ENCODE results near the gene ARID2.

Gene ARID2, protein sequence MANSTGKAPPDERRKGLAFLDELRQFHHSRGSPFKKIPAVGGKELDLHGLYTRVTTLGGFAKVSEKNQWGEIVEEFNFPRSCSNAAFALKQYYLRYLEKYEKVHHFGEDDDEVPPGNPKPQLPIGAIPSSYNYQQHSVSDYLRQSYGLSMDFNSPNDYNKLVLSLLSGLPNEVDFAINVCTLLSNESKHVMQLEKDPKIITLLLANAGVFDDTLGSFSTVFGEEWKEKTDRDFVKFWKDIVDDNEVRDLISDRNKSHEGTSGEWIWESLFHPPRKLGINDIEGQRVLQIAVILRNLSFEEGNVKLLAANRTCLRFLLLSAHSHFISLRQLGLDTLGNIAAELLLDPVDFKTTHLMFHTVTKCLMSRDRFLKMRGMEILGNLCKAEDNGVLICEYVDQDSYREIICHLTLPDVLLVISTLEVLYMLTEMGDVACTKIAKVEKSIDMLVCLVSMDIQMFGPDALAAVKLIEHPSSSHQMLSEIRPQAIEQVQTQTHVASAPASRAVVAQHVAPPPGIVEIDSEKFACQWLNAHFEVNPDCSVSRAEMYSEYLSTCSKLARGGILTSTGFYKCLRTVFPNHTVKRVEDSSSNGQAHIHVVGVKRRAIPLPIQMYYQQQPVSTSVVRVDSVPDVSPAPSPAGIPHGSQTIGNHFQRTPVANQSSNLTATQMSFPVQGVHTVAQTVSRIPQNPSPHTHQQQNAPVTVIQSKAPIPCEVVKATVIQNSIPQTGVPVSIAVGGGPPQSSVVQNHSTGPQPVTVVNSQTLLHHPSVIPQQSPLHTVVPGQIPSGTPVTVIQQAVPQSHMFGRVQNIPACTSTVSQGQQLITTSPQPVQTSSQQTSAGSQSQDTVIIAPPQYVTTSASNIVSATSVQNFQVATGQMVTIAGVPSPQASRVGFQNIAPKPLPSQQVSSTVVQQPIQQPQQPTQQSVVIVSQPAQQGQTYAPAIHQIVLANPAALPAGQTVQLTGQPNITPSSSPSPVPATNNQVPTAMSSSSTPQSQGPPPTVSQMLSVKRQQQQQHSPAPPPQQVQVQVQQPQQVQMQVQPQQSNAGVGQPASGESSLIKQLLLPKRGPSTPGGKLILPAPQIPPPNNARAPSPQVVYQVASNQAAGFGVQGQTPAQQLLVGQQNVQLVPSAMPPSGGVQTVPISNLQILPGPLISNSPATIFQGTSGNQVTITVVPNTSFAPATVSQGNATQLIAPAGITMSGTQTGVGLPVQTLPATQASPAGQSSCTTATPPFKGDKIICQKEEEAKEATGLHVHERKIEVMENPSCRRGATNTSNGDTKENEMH (N-terminal part only)

DNA sequence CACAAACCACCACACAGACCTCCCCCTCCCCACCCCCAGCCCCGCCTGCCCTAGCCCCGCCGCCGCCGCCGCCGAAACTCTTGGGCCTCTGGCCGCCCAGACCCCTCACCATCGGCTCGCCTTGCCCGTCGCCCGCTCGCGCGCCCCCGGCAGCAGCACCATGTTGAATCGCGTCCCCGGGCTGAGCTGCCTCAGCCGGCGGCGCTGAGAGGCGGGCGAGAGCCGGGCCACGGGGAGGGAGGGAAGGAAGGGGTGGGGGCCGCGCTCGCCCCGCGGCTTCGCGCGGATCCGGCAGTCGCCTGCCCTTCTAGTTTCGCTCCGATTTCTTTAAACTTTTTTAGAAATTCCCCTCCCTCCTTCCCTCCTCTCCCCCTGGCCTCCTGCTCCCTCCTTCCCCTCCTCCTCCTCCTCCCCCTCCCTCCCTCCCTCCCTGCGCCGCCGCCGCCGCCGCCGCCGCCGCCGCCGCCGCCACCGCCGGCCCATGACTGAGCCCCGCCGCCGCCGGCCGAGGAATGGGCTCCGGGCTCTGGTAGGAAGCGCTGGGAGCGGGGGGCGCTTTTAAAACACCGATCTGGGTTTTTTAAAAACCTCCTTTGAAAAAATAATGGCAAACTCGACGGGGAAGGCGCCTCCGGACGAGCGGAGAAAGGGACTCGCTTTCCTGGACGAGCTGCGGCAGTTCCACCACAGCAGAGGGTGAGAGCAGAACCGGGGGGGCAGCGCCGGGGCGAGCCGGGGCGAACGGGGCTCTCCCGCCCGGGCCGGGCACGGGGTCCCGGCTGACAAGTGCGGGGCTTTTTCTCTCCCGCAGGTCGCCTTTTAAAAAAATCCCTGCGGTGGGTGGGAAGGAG is at the start of gene ARID2:
TSS of gene ARID2 (plus strand) at position 474 of the 851 bp plus-strand sequence. CDS start at position 605, 131 bp downstream.
- H3K36me3 ChIP-seq (ENCODE audit: insufficient read depth), result no peaks in the 10 kb centered on the region
- H3K27me3 ChIP-seq (ENCODE audit: insufficient read depth, low read depth), result no peaks in the 10 kb centered on the region
- peak within 1 kb of the TSS; percentile 99 for H3K9ac ChIP-seq
- peaks cover 5% of the 10 kb centered on the region; the same call in 1 of the 2 replicates for H4K20me1 ChIP-seq (ENCODE audit: insufficient read depth)
- TF ChIP-seq, protein P1, sequence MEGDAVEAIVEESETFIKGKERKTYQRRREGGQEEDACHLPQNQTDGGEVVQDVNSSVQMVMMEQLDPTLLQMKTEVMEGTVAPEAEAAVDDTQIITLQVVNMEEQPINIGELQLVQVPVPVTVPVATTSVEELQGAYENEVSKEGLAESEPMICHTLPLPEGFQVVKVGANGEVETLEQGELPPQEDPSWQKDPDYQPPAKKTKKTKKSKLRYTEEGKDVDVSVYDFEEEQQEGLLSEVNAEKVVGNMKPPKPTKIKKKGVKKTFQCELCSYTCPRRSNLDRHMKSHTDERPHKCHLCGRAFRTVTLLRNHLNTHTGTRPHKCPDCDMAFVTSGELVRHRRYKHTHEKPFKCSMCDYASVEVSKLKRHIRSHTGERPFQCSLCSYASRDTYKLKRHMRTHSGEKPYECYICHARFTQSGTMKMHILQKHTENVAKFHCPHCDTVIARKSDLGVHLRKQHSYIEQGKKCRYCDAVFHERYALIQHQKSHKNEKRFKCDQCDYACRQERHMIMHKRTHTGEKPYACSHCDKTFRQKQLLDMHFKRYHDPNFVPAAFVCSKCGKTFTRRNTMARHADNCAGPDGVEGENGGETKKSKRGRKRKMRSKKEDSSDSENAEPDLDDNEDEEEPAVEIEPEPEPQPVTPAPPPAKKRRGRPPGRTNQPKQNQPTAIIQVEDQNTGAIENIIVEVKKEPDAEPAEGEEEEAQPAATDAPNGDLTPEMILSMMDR (conservative IDR thresholded peaks at IDR 0.05; ENCODE audit: low read depth, low read length), result no peak
- H2AFZ ChIP-seq (ENCODE audit: low read depth), result peak within 1 kb of the TSS; percentile 54
- H3K27ac ChIP-seq, result peak within 1 kb of the TSS; percentile 99
- no peak within 1 kb of the TSS for H3K4me3 ChIP-seq (IDR thresholded peaks at IDR 0.05; ENCODE audit: insufficient read depth, low read depth, low read length)
- H3K4me1 ChIP-seq (ENCODE audit: low read depth, poor library complexity, severe bottlenecking), result peaks cover 22% of the 10 kb centered on the region
- peak within 1 kb of the TSS; percentile 95 for H3K4me2 ChIP-seq
- peaks cover 81% of the 10 kb centered on the region for H3K79me2 ChIP-seq (ENCODE audit: insufficient read depth, low read depth)

DNA sequence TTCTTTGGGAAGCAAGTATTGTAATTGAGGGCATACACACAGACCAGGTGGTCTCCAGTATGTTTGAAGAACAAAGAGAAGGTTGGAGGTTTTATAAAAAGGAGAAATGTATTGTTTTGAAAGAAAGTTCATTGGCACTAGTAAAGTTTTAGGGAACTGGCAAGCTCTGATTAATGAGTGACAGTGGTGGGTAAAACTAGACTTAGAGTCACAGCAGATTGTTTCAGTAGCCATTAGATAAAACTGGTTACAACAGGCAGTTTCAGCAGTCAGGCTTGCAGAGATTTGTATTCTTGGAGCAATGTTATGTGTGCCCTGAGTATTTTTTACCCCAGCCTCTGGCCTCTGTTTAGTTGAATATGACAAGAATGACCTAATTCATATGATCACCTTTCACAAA is 49.1 kb upstream of the ARID2 start:
- no peaks in the 10 kb centered on the region for H3K27me3 ChIP-seq (ENCODE audit: insufficient read depth, low read depth)
- no peak overlapping the region for H3K9ac ChIP-seq
- no peak overlapping the region for H2AFZ ChIP-seq (ENCODE audit: low read depth)
- no peak overlapping the region for H3K4me3 ChIP-seq (IDR thresholded peaks at IDR 0.05; ENCODE audit: insufficient read depth, low read depth, low read length)
- H3K4me2 ChIP-seq, result no peak overlapping the region
- TF ChIP-seq, protein P1 (conservative IDR thresholded peaks at IDR 0.05; ENCODE audit: low read depth, low read length), result no peak
- no peak overlapping the region for H3K27ac ChIP-seq
- H3K36me3 ChIP-seq (ENCODE audit: insufficient read depth), result no peaks in the 10 kb centered on the region
- H3K79me2 ChIP-seq (ENCODE audit: insufficient read depth, low read depth), result no peaks in the 10 kb centered on the region
- no peaks in the 10 kb centered on the region for H4K20me1 ChIP-seq (ENCODE audit: insufficient read depth)
- peaks cover 4% of the 10 kb centered on the region for H3K4me1 ChIP-seq (ENCODE audit: low read depth, poor library complexity, severe bottlenecking)

DNA sequence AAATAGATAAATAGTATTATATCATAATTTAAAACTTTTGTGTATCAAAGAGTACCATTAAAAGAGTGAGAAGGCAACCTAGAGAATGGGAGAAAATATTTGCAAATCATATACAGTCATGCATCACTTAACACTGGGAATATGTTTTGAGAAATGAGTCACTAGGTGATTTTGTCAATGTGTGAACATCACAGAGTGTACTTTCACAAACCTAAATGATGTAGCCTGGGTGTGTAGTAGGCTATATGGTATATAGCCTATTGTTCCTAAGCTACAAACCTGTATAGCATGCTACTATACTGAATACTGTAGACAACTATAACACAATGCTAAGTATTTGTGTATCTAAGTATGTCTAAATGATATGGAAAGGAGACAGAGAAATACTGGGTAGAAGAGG is 48.0 kb upstream of the ARID2 start:
- Histone ChIP-seq H3K79me2 (ENCODE audit: insufficient read depth, low read depth) (no peaks in the 10 kb centered on the region), H3K4me2 (no peak overlapping the region), H3K27me3 (ENCODE audit: insufficient read depth, low read depth) (no peaks in the 10 kb centered on the region), H3K4me1 (ENCODE audit: low read depth, poor library complexity, severe bottlenecking) (peaks cover 16% of the 10 kb centered on the region), H3K36me3 (ENCODE audit: insufficient read depth) (no peaks in the 10 kb centered on the region), H4K20me1 (ENCODE audit: insufficient read depth) (no peaks in the 10 kb centered on the region), H2AFZ (ENCODE audit: low read depth) (no peak overlapping the region), H3K27ac (no peak overlapping the region), H3K9ac (no peak overlapping the region), H3K4me3 (IDR thresholded peaks at IDR 0.05; ENCODE audit: insufficient read depth, low read depth, low read length) (no peak overlapping the region)
- TF ChIP-seq, protein P1 (conservative IDR thresholded peaks at IDR 0.05; ENCODE audit: low read depth, low read length), result no peak

Data from KMS-11 (cell line).